Inferior parietal cortex (tissue), 1 donor: Measurements from ENCODE around the gene GJB3.

Source experiments
- DNase-seq: peaks from one replicate; pipeline ENCODE4 v3.0.0-alpha.2; 2016; ENCODE audit errors: extremely low spot score

The GJB3 gene

DNA sequence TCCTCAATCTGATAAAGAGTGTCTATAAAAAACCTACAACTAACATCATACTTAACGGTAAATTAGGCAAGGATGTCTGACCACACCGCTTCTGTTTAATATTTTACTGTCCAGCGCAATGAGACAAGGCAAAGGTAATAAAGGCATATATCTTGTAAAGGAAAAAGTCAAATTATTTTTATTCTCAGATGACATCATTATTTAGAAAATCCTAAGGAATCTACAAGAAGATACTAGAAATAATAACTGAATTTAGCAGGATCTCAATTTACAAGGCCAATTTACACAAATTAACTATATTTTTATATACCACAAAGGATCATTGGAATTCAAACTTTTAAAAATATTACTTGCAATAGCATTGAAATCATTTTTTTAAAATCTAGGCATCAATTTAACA, 41.2 kb downstream of the GJB3 start:
- no peak for DNase-seq

DNA sequence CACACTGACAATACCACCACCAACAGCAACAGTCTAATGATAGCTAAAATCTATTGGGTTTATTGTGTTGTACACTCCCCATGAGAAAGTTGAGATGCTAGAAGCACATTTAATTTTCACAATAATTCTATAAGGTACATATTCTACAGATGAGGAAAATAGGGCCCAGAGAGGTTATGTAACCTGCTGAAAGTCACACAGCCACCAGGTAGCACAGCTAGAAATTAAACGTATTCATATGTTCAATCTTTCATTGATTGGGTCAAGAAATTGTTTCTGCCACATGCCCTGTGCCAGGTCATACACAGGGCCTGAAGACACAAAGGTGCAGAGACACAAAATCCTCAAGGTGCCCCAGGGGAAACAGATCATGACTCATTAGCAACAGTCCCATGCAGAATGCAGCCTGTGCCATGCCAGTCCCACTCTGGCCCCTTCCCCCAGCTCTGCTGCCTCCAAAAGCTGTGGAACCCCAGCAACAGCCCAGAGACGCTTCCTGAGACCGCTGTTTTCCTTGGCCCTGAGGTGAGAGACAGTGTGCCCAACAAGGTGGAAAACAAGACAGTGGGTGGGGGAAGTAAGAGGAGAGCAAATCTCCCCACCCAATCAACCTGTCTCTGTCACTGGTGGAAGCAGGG, 43.9 kb downstream of the GJB3 start:
- no peak for DNase-seq

DNA sequence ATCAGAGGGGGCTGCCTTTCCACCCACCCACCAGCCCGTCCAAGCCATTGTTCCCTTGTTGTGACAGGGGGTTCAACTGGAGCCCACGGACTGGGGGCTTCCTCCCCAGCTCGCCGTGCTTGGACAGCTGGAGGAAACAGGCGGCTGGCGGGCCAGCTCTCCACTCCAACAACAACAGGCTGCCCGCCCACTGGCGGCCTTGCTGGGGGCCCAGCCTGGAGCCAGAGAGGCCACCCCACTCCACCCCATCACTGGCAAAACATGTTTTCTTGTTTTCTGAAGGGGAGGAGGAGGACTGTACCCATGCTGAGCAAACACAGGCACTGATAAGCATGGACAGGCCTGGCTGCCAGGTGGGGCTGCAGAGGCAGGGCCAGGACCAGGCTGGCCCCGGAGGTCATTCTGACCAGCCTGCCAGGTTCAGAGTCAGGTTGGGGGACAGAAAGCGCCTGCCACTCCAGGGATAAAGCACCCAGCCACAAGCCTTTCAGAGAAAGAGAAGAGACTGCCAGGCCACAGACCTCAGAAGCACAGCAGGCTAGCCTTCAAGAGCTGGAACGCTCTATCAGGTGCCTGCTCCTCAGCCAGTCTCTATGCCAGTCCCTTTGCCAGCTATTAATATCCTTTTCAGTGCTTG, 44.6 kb downstream of the GJB3 start:
- no peak for DNase-seq

DNA sequence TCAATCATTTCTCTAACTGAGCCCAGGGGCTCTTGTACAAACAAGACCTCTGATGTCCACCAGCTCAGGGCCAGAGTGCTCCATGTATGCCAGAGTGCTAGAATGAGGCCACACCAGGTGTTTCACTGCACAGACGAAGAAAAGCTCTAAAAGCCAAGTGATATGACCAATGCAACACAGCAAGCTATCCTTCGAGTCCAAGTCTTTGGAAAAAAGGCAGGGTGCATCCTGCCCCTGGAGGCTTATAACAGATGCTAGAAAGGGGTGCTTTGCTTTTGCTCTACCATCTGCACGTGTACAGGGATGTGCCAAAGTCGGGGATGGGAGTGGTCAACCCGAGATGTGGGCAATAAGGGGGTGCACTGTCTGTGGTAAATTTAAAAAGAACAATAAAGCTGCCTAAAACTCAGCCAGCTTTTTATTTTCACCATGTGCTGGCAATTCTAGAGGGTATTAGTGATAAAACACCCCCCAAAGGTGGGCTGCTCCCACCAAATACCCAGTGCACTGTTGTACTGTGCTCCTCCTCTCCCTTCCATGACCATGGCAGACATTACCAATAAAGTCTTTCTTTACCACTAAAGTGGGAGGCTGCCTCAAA, 46.4 kb downstream of the GJB3 start:
- no peak for DNase-seq

DNA sequence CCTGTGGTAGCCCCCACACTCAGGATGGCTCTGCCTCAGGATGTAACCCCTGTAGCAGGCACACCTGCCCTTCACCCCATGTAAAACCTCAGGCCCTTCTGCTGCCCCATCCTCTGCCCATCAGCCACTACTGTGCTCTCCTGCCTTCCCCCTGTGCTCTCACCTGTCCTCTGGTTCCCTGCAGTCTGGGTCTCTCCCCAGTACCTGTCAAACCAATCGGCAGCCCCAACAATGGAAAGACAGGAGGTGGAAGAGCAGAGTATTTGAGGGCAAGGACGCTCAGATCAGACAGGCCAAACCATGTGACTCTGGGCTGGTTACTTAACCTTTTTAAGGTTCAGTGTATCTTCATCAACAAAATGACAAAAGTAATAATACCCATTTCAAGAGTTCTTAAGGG, 47.6 kb downstream of the GJB3 start:
- DNase-seq, result no peak

DNA sequence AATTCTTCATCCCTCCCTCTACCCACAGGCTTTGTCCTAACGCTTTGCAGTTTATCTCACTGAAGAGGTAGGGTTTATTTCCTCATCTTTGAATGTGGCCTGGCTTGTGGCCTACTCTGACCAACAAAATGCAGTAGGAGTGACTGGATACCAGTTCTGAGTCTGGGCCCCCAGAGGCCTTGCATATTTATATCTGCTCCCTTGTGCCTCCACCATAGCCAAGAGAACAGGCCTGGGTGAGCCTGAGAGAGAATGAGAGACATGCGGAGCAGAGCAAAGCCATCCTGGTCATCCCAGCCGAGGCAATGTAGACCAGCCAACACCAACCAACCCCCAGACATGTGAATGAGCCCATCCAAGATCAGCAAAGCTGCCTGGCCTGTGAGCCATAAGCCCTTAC, 48.2 kb downstream of the GJB3 start:
- DNase-seq, result no peak

DNA sequence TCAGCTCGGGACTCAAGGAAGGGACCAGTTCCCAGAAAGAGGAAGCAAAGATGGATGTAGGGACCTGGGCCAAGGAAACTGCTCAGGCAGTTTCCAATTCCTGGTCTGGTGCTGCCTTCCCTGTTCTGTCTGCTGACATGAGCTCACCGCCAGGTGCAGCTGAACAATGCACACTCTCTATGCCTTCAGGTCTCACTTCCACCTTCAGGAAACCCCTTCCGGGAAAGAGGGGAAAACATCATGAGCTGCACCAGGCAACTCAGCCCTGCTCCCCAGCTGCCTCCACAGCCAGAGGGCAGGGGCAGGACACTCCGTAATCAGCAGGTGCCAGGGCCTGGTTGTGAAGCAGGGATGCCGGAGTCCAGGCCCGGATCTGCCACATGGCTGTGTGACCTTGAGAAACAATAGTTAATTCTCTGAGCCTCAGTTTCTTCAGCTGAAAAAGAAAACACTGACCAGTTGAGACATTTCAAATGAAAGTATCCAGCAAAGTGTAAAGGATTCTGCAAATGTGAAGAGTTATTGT, 50.8 kb downstream of the GJB3 start:
- no peak for DNase-seq

DNA sequence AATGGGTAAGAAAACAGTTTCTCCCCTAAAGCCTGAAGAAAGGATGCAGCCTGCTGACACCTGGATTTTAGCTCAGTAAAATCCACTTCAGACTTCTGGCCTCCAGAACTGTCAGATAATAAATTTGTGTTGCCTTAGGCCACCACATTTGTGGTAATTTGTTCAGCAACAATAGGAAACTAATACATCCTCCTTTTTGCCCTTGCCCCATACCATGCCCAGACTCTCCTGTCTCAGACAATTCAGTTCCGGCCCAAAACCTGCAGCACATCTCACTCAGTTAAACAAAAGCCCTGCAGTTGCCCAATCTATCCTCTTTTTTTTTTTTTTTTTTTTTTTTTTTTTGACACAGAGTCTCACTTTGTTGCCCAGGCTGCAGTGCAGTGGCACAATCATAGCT, 52.7 kb downstream of the GJB3 start:
- DNase-seq, result no peak
